ENCODE measurements around the gene DDX10. TPM values are rescaled to one million over a fixed set of nuclear protein-coding genes. Genes with fewer than 3 reads are reported as not detected.

DDX10 gene
- total RNA-seq, 2 donors from 2014 or later: 8.0 to 28.2 TPM

GRCh38 chr11:108887436-108888238 lies 222.8 kb downstream of the DDX10 start:
- ATAC-seq (ENCODE audit: insufficient number of reproducible peaks, low FRiP score, low read depth): no peak
- no peak overlapping the region for H3K27ac ChIP-seq
- DNase-seq (ENCODE audit: low spot score): no peak
- H3K4me3 ChIP-seq: no peak overlapping the region
- TF ChIP-seq, protein P1, sequence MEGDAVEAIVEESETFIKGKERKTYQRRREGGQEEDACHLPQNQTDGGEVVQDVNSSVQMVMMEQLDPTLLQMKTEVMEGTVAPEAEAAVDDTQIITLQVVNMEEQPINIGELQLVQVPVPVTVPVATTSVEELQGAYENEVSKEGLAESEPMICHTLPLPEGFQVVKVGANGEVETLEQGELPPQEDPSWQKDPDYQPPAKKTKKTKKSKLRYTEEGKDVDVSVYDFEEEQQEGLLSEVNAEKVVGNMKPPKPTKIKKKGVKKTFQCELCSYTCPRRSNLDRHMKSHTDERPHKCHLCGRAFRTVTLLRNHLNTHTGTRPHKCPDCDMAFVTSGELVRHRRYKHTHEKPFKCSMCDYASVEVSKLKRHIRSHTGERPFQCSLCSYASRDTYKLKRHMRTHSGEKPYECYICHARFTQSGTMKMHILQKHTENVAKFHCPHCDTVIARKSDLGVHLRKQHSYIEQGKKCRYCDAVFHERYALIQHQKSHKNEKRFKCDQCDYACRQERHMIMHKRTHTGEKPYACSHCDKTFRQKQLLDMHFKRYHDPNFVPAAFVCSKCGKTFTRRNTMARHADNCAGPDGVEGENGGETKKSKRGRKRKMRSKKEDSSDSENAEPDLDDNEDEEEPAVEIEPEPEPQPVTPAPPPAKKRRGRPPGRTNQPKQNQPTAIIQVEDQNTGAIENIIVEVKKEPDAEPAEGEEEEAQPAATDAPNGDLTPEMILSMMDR (IDR thresholded peaks at IDR 0.05): no peak
- H3K9me3 ChIP-seq: no peaks in the 10 kb centered on the region
- H3K36me3 ChIP-seq: no peaks in the 10 kb centered on the region
- no peaks in the 10 kb centered on the region for H3K27me3 ChIP-seq (replicated peaks; ENCODE audit: insufficient read depth)
- no peaks in the 10 kb centered on the region for H3K4me1 ChIP-seq (ENCODE audit: control insufficient read depth in 1 of 2, low read depth in 2 of 2)

DNA sequence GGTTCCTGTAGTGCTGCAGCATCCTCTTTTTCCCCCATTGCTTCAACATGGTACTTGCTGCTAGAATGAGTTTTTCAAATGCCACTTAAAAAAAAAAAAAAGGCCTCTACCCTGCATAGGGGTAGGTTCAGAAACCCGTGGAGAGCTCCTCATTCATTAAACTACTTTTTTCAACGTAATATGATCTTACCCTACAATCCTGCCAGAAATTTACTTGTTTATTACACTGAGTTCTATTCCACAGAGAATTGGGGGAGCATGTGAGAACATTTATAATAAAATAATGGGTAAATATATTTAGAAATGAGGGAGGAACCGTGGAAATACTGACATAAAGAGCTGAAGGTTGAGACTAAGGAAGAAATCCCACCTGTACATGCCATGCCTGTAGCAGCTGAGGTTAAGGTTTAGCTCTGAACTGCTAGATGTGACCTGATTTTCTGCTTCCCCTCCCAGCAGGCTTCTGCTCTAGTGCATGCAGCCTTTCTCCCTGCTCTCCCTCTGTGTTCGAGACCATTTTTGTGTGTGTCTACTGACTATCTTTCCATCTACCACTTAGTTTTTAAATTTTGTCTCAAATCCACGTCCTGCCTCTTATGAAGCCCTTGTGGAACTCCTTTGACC lies 225.7 kb downstream of the DDX10 start:
- no peak for ATAC-seq (ENCODE audit: insufficient number of reproducible peaks, low FRiP score, low read depth)
- Histone ChIP-seq H3K9me3 (no peaks in the 10 kb centered on the region), H3K36me3 (no peaks in the 10 kb centered on the region), H3K4me1 (ENCODE audit: control insufficient read depth in 1 of 2, low read depth in 2 of 2) (no peaks in the 10 kb centered on the region), H3K27ac (no peak overlapping the region), H3K27me3 (replicated peaks; ENCODE audit: insufficient read depth) (no peaks in the 10 kb centered on the region), H3K4me3 (no peak overlapping the region)
- TF ChIP-seq, protein P1 (IDR thresholded peaks at IDR 0.05): no peak
- DNase-seq (ENCODE audit: low spot score): no peak

- DNase-seq (ENCODE audit: low spot score) (no peak), ATAC-seq (ENCODE audit: insufficient number of reproducible peaks, low FRiP score, low read depth) (no peak)
- TF ChIP-seq, protein P1 (IDR thresholded peaks at IDR 0.05): no peak
- Histone ChIP-seq H3K9me3 (no peaks in the 10 kb centered on the region), H3K36me3 (no peaks in the 10 kb centered on the region), H3K4me3 (no peak overlapping the region), H3K27me3 (replicated peaks; ENCODE audit: insufficient read depth) (no peaks in the 10 kb centered on the region), H3K4me1 (ENCODE audit: control insufficient read depth in 1 of 2, low read depth in 2 of 2) (no peaks in the 10 kb centered on the region), H3K27ac (no peak overlapping the region)
Measured at GRCh38 chr11:108891143-108891542, 226.3 kb downstream of the DDX10 start.

GRCh38 chr11:108891909-108892511 lies 227.1 kb downstream of the DDX10 start:
- DNase-seq (ENCODE audit: low spot score): no peak
- no peaks in the 10 kb centered on the region for H3K4me1 ChIP-seq (ENCODE audit: control insufficient read depth in 1 of 2, low read depth in 2 of 2)
- ATAC-seq (ENCODE audit: insufficient number of reproducible peaks, low FRiP score, low read depth): no peak

More at GRCh38 chr11:108891909-108892511, 227.1 kb downstream of the DDX10 start:
- Histone ChIP-seq H3K9me3 (no peaks in the 10 kb centered on the region), H3K27ac (no peak overlapping the region), H3K27me3 (replicated peaks; ENCODE audit: insufficient read depth) (no peaks in the 10 kb centered on the region), H3K4me3 (no peak overlapping the region), H3K36me3 (no peaks in the 10 kb centered on the region)
- TF ChIP-seq, protein P1 (IDR thresholded peaks at IDR 0.05): no peak
